SK-N-SH (cell line): ENCODE measurements around the gene P2RX2. TPM values are rescaled to one million over a fixed set of nuclear protein-coding genes. Genes with fewer than 3 reads are reported as not detected.

ENCODE experiments used
- CTCF ChIA-PET: fragments of 300-600, 350-600 bp; formaldehyde crosslinking; extraction: SDS; loops from one replicate; lab custom pipeline; 2021; lab: Yijun Ruan, JAX
- POLR2A ChIA-PET: fragments of 350-600 bp; sonication (Branson Sonifier 250); formaldehyde crosslinking; extraction: SDS; loops from one replicate; lab custom pipeline; 2020; ENCODE audit warnings: antibody characterized with exemption, inconsistent platforms; lab: Yijun Ruan, JAX
- DNase-seq: peaks from one replicate; pipeline ENCODE4 v3.0.0; 2012
- H2AFZ ChIP-seq: fragments of 200-600 bp; sonication (generic); 2 replicates; pipeline ENCODE4 v1.8.1; 2016; ENCODE audit warnings: antibody characterized with exemption, mild to moderate bottlenecking, low read depth
- H3F3A ChIP-seq: fragments of 200-600 bp; sonication (generic); replicated peaks from 2 replicates; pipeline ENCODE3; 2016; ENCODE audit warnings: antibody characterized with exemption, mild to moderate bottlenecking; ENCODE audit not compliant: insufficient read depth
- H3K27ac ChIP-seq, 2 experiments: fragments of 200-500 bp in 1 of 2; fragments of 200-600 bp in 1 of 2; sonication (Bioruptor generic) in 1 of 2; sonication (generic), shearing (Covaris generic) in 1 of 2; 2 replicates each; pipeline versions ENCODE4 v1.5.1 to v1.6.1; 2014 to 2016; ENCODE audit warnings: low read depth in 2 of 2, inconsistent platforms in 1 of 2, low read length in 1 of 2, mild to moderate bottlenecking in 1 of 2, mixed read lengths in 1 of 2
- H3K27me3 ChIP-seq: fragments of 200-600 bp; sonication (generic), shearing (Covaris generic); 2 replicates; pipeline ENCODE4 v1.6.1; 2016; ENCODE audit warnings: mixed run types; ENCODE audit not compliant: insufficient read depth
- H3K36me3 ChIP-seq, 2 experiments: fragments of 200-500 bp in 1 of 2; fragments of 200-600 bp in 1 of 2; sonication (Bioruptor generic) in 1 of 2; sonication (generic) in 1 of 2; replicated peaks in 1 of 2; 2 replicates each; pipeline versions ENCODE3 to v1.5.1; 2014 to 2016; ENCODE audit warnings: low read length in 1 of 2, mild to moderate bottlenecking in 1 of 2; ENCODE audit not compliant: insufficient read depth in 2 of 2, control insufficient read depth in 1 of 2
- H3K4me1 ChIP-seq, 2 experiments: fragments of 200-500 bp in 1 of 2; fragments of 200-600 bp in 1 of 2; sonication (Bioruptor generic) in 1 of 2; sonication (generic), shearing (Covaris generic) in 1 of 2; 2 replicates each; pipeline versions ENCODE4 v1.5.1 to v1.6.1; 2014 to 2016; ENCODE audit warnings: low read depth in 1 of 2, low read length in 1 of 2, mixed run types in 1 of 2; ENCODE audit not compliant: insufficient read depth in 2 of 2, control insufficient read depth in 1 of 2
- H3K4me2 ChIP-seq: fragments of 200-600 bp; sonication (generic), shearing (Covaris generic); 2 replicates; pipeline ENCODE4 v1.6.1; 2017; ENCODE audit warnings: mixed run types
- H3K4me3 ChIP-seq, 2 experiments: fragments of 200-500 bp in 1 of 2; fragments of 200-600 bp in 1 of 2; sonication (Bioruptor generic) in 1 of 2; sonication (generic), shearing (Covaris generic) in 1 of 2; 2 replicates each; pipeline versions ENCODE4 v1.5.1 to v1.8.1; 2014 to 2016; ENCODE audit warnings: low read depth in 2 of 2, inconsistent platforms in 1 of 2, low read length in 1 of 2, mild to moderate bottlenecking in 1 of 2, mixed read lengths in 1 of 2, moderate library complexity in 1 of 2
- H3K79me2 ChIP-seq: fragments of 200-600 bp; sonication (generic); 2 replicates; pipeline ENCODE4 v1.8.1; 2017; ENCODE audit warnings: mild to moderate bottlenecking; ENCODE audit not compliant: insufficient read depth
- H3K9ac ChIP-seq: fragments of 200-600 bp; sonication (generic); 2 replicates; pipeline ENCODE4 v1.6.1; 2017; ENCODE audit warnings: mixed run types
- H3K9me2 ChIP-seq: fragments of 200-600 bp; sonication (generic); 2 replicates; pipeline ENCODE4 v1.6.1; 2017; ENCODE audit warnings: mixed run types
- H3K9me3 ChIP-seq: fragments of 200-600 bp; sonication (generic); 2 replicates; pipeline ENCODE4 v1.6.1; 2017; ENCODE audit warnings: mixed run types, mild to moderate bottlenecking, moderate library complexity
- H4K20me1 ChIP-seq: fragments of 200-600 bp; sonication (generic); 2 replicates; pipeline ENCODE4 v1.6.1; 2017; ENCODE audit warnings: mild to moderate bottlenecking, mixed run types; ENCODE audit not compliant: insufficient read depth
- ELF1 ChIP-seq: IDR thresholded peaks from 2 replicates; pipeline ENCODE4 v1.4.0; 2012
- IRF3 ChIP-seq: fragments of 150-350 bp; IDR thresholded peaks from 2 replicates; pipeline ENCODE4 v1.6.1; 2016; ENCODE audit warnings: mild to moderate bottlenecking, low read depth, low read length
- NRF1 ChIP-seq: IDR thresholded peaks from 2 replicates; pipeline ENCODE4 v1.6.1; 2012; ENCODE audit warnings: low read depth, mild to moderate bottlenecking, low read length
- POLR2AphosphoS5 ChIP-seq: IDR thresholded peaks from 2 replicates; pipeline ENCODE4 v1.6.1; 2012; ENCODE audit warnings: low read depth, low read length
- RAD21 ChIP-seq: IDR thresholded peaks from 2 replicates; pipeline ENCODE4 v1.6.1; 2012; ENCODE audit warnings: mild to moderate bottlenecking, low read length
- REST ChIP-seq: IDR thresholded peaks from 2 replicates; pipeline ENCODE4 v1.6.1; 2012; ENCODE audit warnings: mild to moderate bottlenecking, low read depth, low read length, moderate library complexity
- RFX5 ChIP-seq: IDR thresholded peaks from 2 replicates; pipeline ENCODE4 v1.6.1; 2012; ENCODE audit warnings: mild to moderate bottlenecking, improper control_type of control experiment, low read length
- SMC3 ChIP-seq: IDR thresholded peaks from 2 replicates; pipeline ENCODE4 v1.6.1; 2012; ENCODE audit warnings: low read depth, low read length, improper control_type of control experiment
- TEAD4 ChIP-seq: IDR thresholded peaks from 2 replicates; pipeline ENCODE4 v1.4.0; 2012; ENCODE audit warnings: mild to moderate bottlenecking, borderline replicate concordance; ENCODE audit not compliant: insufficient read depth
- WGBS: methylation state at CpG from one replicate; pipeline ENCODE4 v1.1.6; 2017; ENCODE audit warnings: low lambda C conversion rate; 5-methylcytosine and 5-hydroxymethylcytosine counted together
- polyA plus RNA-seq, 3 experiments: library from polyadenylated mRNA; depleted of rRNA; stranded (reverse); fragments of >200 nt; gene quantifications; 2 replicates each; pipeline ENCODE4 v1.2.3, GENCODE V29; 2012
- TF ChIP-seq, protein P1 (sequence below): IDR thresholded peaks from 2 replicates; pipeline ENCODE4 v1.4.0; 2012; ENCODE audit warnings: low read depth

Gene P2RX2
- polyA plus RNA-seq, 1 of the 3 experiments (the other 2 are of a cell fraction), result 0.03 TPM

DNA sequence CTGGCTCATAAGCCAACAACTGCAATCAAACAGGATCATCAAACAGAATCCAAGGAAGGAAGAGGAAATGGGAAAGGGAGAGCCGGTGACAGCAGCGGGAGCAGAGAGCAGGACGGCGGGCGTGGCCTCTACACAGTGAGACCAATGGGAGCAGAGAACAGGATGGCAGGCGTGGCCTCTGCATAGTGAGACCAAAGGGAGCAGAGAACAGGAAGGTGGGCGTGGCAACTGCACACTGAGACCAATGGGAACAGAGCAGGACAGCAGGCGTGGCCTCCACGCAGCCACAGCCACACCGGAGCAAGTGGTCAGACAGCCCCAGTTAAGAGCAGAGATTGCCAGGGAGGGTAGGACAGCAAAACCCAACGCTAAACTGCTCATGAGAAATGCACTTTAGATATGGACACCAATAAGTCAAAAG lies 24.6 kb upstream of the P2RX2 start (continued):
- no peak for TF ChIP-seq IRF3
- TF ChIP-seq RAD21, result no peak
- peak; percentile 50 for TF ChIP-seq NRF1
- TF ChIP-seq REST, result no peak
- TF ChIP-seq ELF1, result no peak
- TF ChIP-seq, all 33 proteins: peak for 5

- no peaks in the 10 kb centered on the region for H3K9me3 ChIP-seq
Measured at GRCh38 chr12:132595183-132595582, 23.4 kb upstream of the P2RX2 start.

DNA sequence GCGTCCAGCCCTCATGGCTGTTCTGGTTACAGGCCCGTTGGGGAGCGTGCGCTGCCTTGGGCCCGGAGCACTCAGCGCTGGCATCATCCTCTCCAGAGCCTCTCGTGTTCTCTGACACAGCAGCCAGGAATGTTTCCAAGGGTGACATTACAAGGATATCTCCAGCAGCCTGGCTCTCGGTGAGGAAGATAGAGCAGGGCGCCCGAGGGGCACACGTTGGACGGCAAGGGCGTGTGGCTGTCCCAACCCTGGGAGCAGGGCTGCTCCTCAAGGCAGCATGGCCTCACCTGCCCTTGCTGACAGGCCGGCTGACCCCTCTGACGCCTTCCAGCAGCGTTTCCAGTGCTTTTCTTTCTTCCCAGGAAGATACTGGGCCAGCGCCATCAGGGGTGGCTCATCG lies 22.6 kb upstream of the P2RX2 start:
- Histone ChIP-seq H3K9me3 (no peaks in the 10 kb centered on the region), H3K9me2 (no peaks in the 10 kb centered on the region), H3K27ac (no peak overlapping the region), H2AFZ (no peak overlapping the region)
- 48% methylated on average over 11 of the region's 18 CpGs for WGBS
- no peak for DNase-seq
- TF ChIP-seq TEAD4 (0 out of 2 replicates have a peak, but pooled peaks have one; percentile 12), RFX5 (no peak)
- TF ChIP-seq, protein P1, sequence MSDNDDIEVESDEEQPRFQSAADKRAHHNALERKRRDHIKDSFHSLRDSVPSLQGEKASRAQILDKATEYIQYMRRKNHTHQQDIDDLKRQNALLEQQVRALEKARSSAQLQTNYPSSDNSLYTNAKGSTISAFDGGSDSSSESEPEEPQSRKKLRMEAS, result 0 out of 2 replicates have a peak, but pooled peaks have one; percentile 39
- TF ChIP-seq, all 33 proteins: peak for 2
- H3F3A ChIP-seq, result peaks cover 28% of the 10 kb centered on the region
- H3K4me3 ChIP-seq, result no peak overlapping the region
- no peaks in the 10 kb centered on the region for H3K79me2 ChIP-seq
- no peaks in the 10 kb centered on the region for H3K36me3 ChIP-seq
- ChIA-PET CTCF (interaction anchor here (0.7 to 1.7 kb wide), 4 partner anchors 15 to 43 kb away, joined by 3 to 4 read pairs (median 3); partner anchors contain the start of gene LRCOL1), POLR2A (no interaction called here)
- no peaks in the 10 kb centered on the region for H4K20me1 ChIP-seq
- H3K27me3 ChIP-seq, result no peaks in the 10 kb centered on the region
- H3K4me1 ChIP-seq, result peaks cover 0 to 16% of the 10 kb centered on the region in 2 experiments; a peak in 1 of 4 replicates
- H3K4me2 ChIP-seq, result no peak overlapping the region
- H3K9ac ChIP-seq, result no peak overlapping the region

More at GRCh38 chr12:132595183-132595582, 23.4 kb upstream of the P2RX2 start:
- no peak overlapping the region for H2AFZ ChIP-seq
- H3K27ac ChIP-seq, result no peak overlapping the region
- H3F3A ChIP-seq, result peaks cover 28% of the 10 kb centered on the region
- no peak overlapping the region for H3K4me2 ChIP-seq
- no peak for DNase-seq
- no peak overlapping the region for H3K9ac ChIP-seq
- ChIA-PET CTCF (interaction anchor here (1.0 to 2.1 kb wide), 6 partner anchors 15 to 181 kb away, joined by 3 to 11 read pairs (median 4); partner anchors contain the start of gene LRCOL1), POLR2A (no interaction called here)
- peaks cover 0 to 10% of the 10 kb centered on the region in 2 experiments; a peak in 1 of 4 replicates for H3K4me1 ChIP-seq
- H4K20me1 ChIP-seq, result no peaks in the 10 kb centered on the region
- H3K4me3 ChIP-seq, result no peak overlapping the region
- H3K79me2 ChIP-seq, result no peaks in the 10 kb centered on the region
- no peaks in the 10 kb centered on the region for H3K9me2 ChIP-seq
- TF ChIP-seq POLR2AphosphoS5 (no peak), SMC3 (no peak)
- no peaks in the 10 kb centered on the region for H3K27me3 ChIP-seq
- 78% methylated on average over 11 of the region's 11 CpGs for WGBS
- H3K36me3 ChIP-seq, result no peaks in the 10 kb centered on the region
